Upper lobe of left lung (tissue), 4 donors: ENCODE measurements around the gene VOPP1.

Experiments
- CTCF ChIP-seq, 6 experiments: fragments of 450-650 bp in 4 of 6; fragments of 200-600 bp in 2 of 6; sonication (generic) in 2 of 6; IDR thresholded peaks; one replicate each; pipeline ENCODE4 v1.5.1; 2016 to 2019; ENCODE audit warnings: antibody characterized with exemption in 6 of 6
- POLR2A ChIP-seq, 4 donors: fragments of 450-650 bp; IDR thresholded peaks; one replicate each; pipeline ENCODE4 v1.5.1; 2016 to 2017; ENCODE audit warnings: antibody characterized with exemption in 4 of 4, mild to moderate bottlenecking in 2 of 4
- POLR2AphosphoS5 ChIP-seq, 2 donors: sonication (generic); formaldehyde crosslinking; IDR thresholded peaks; one replicate each; pipeline ENCODE4 v1.5.1; 2017; ENCODE audit warnings: antibody characterized with exemption in 2 of 2

- no peak for TF ChIP-seq POLR2A (IDR thresholded peaks at IDR 0.05)
- TF ChIP-seq CTCF (IDR thresholded peaks at IDR 0.05) = no peak
- TF ChIP-seq POLR2AphosphoS5 (IDR thresholded peaks at IDR 0.05) = no peak
Measured at GRCh38 chr7:55531536-55531935, 40.8 kb downstream of the VOPP1 start.
